Chondrocyte (in vitro differentiated cells): ENCODE results near the gene ERI3. TPM values are rescaled to one million over a fixed set of nuclear protein-coding genes. Genes with fewer than 3 reads are reported as not detected.

Experiments
- DNase-seq: peaks from one replicate; pipeline ENCODE4 v3.0.0; 2021; ENCODE audit warnings: mixed read lengths, low spot score
- H3K27ac Mint-ChIP-seq: one replicate; pipeline ENCODE4 v1.8.0; 2021; ENCODE audit warnings: mild to moderate bottlenecking, moderate library complexity, mixed read lengths; ENCODE audit not compliant: unreplicated experiment
- H3K27me3 Mint-ChIP-seq: 2 replicates; pipeline ENCODE4 v1.8.0; 2021; ENCODE audit warnings: low read depth, mixed read lengths
- H3K36me3 Mint-ChIP-seq: 2 replicates; pipeline ENCODE4 v1.8.0; 2021; ENCODE audit warnings: low read depth, mixed read lengths
- H3K4me1 Mint-ChIP-seq: 2 replicates; pipeline ENCODE4 v1.8.0; 2021; ENCODE audit warnings: low read depth, mild to moderate bottlenecking, mixed read lengths
- H3K4me3 Mint-ChIP-seq: one replicate; pipeline ENCODE4 v1.8.0; 2021; ENCODE audit warnings: mild to moderate bottlenecking, moderate library complexity, mixed read lengths; ENCODE audit not compliant: unreplicated experiment
- H3K9me3 Mint-ChIP-seq: 2 replicates; pipeline ENCODE4 v1.8.0; 2021; ENCODE audit warnings: low read depth, mixed read lengths
- CTCF ChIP-seq: fragments of 200-600 bp; sonication (generic); IDR thresholded peaks from 2 replicates; pipeline ENCODE4 v1.5.0; 2021; ENCODE audit warnings: antibody characterized with exemption, mild to moderate bottlenecking, moderate library complexity
- total RNA-seq: library from RNA; stranded (reverse); gene quantifications from 3 replicates; pipeline ENCODE4 v1.2.1, GENCODE V29; 2021

The ERI3 gene
- total RNA-seq, 1 donor from 2014 or later = 46.0 TPM

GRCh38 chr1:44316231-44316759 lies 38.8 kb downstream of the ERI3 start:
- no peak overlapping the region for H3K4me3 Mint-ChIP-seq
- H3K27ac Mint-ChIP-seq = no peak overlapping the region
- no peak for TF ChIP-seq CTCF
- no peaks in the 10 kb centered on the region for H3K27me3 Mint-ChIP-seq
- H3K4me1 Mint-ChIP-seq = no peaks in the 10 kb centered on the region
- H3K9me3 Mint-ChIP-seq = no peaks in the 10 kb centered on the region
- DNase-seq = no peak
- H3K36me3 Mint-ChIP-seq = peaks cover 30% of the 10 kb centered on the region

- Mint-ChIP-seq H3K27ac (no peak overlapping the region), H3K9me3 (no peaks in the 10 kb centered on the region), H3K36me3 (peaks cover 33% of the 10 kb centered on the region), H3K4me3 (no peak overlapping the region), H3K4me1 (no peaks in the 10 kb centered on the region), H3K27me3 (no peaks in the 10 kb centered on the region)
- DNase-seq = no peak
- no peak for TF ChIP-seq CTCF
These were observed 39.5 kb downstream of the ERI3 start for GRCh38 chr1:44315521-44315920.

- peak; percentile 59 for TF ChIP-seq CTCF
- Mint-ChIP-seq H3K9me3 (no peaks in the 10 kb centered on the region), H3K36me3 (peaks cover 36% of the 10 kb centered on the region), H3K27ac (no peak overlapping the region), H3K4me3 (no peak overlapping the region), H3K4me1 (no peaks in the 10 kb centered on the region), H3K27me3 (no peaks in the 10 kb centered on the region)
- no peak for DNase-seq
These were observed 40.6 kb downstream of the ERI3 start for GRCh38 chr1:44314452-44314851.

- DNase-seq = no peak
- no peak overlapping the region for H3K4me3 Mint-ChIP-seq
- no peaks in the 10 kb centered on the region for H3K4me1 Mint-ChIP-seq
- no peaks in the 10 kb centered on the region for H3K9me3 Mint-ChIP-seq
- H3K27me3 Mint-ChIP-seq = no peaks in the 10 kb centered on the region
- peaks cover 29% of the 10 kb centered on the region for H3K36me3 Mint-ChIP-seq
- H3K27ac Mint-ChIP-seq = no peak overlapping the region
- no peak for TF ChIP-seq CTCF
These were observed 41.7 kb downstream of the ERI3 start for GRCh38 chr1:44313265-44313918.

GRCh38 chr1:44312399-44313196 lies 42.5 kb downstream of the ERI3 start:
- TF ChIP-seq CTCF = no peak
- H3K27ac Mint-ChIP-seq = no peak overlapping the region
- H3K27me3 Mint-ChIP-seq = no peaks in the 10 kb centered on the region
- no peak for DNase-seq
- no peak overlapping the region for H3K4me3 Mint-ChIP-seq
- no peaks in the 10 kb centered on the region for H3K9me3 Mint-ChIP-seq
- H3K4me1 Mint-ChIP-seq = no peaks in the 10 kb centered on the region
- peaks cover 29% of the 10 kb centered on the region for H3K36me3 Mint-ChIP-seq
